ENCODE measurements around the gene ATL3.

- no peak for TF ChIP-seq XRCC5 (optimal IDR thresholded peaks at IDR 0.05; ENCODE audit: low read length)
- no peak for TF ChIP-seq JUN (CRISPR knock-in tag; IDR thresholded peaks at IDR 0.05)
- TF ChIP-seq JUNB (CRISPR knock-in tag; IDR thresholded peaks at IDR 0.05; ENCODE audit: borderline replicate concordance) = no peak
- no peak for TF ChIP-seq HMG20A (CRISPR knock-in tag; IDR thresholded peaks at IDR 0.05; ENCODE audit: borderline replicate concordance)
- TF ChIP-seq TBP (CRISPR knock-in tag; IDR thresholded peaks at IDR 0.05) = no peak
- TF ChIP-seq RFX3 (CRISPR knock-in tag; IDR thresholded peaks at IDR 0.05) = no peak
- TF ChIP-seq TCF7L2 (IDR thresholded peaks at IDR 0.05; ENCODE audit: low read depth, low read length) = no peak
- TF ChIP-seq FOSL1 (CRISPR knock-in tag; IDR thresholded peaks at IDR 0.05; ENCODE audit: borderline replicate concordance) = no peak
These were observed 47.5 kb downstream of the ATL3 start for GRCh38 chr11:63623513-63624140.

Data from HepG2 (cell line).